T47D (cell line): Measurements from ENCODE around the gene TSSK3.
"Not testable (repeated sequence)": the region's sequence is repeated elsewhere in the genome, so short reads cannot be mapped to it uniquely, and the experiment has no call there.

ENCODE experiments used
- DNase-seq, 2 experiments: peaks; one replicate each; pipeline versions ENCODE4 v3.0.0 to v3.0.0-alpha.2; 2011 to 2012; ENCODE audit warnings: low read depth in 1 of 2, low spot score in 1 of 2
- JUND ChIP-seq: IDR thresholded peaks from 2 replicates; pipeline ENCODE4 v1.6.1; 2012; ENCODE audit warnings: low read depth
- in situ Hi-C: cut with HindIII; loops from 2 replicates; pipeline ENCODE4 v1.10.0; 2016; ENCODE audit warnings: low sequenced_read_pairs, low pct_unique_long_range_greater_than_20kb

Gene TSSK3

DNA sequence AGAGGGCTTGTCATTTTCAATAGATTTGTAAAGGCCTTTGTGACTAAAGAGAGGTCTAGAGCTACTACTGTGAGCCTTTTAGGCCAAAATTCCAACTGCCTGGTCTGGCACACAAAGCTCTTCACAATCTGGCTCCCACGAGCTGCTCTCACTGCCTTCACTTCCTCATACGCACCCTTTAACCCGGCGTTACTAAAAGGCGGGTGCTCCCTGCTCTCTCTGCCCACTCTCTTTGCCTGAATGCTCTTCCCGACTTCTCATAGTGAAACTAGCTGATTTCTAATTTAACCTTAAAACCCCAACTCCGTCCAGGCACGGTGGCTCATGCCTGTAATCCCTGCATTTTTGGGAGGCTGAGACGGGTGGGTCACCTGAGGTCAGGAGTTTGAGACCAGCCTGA, 17.7 kb downstream of the TSSK3 start:
- no peak for TF ChIP-seq JUND
- in situ Hi-C loops, result no loop called here
- DNase-seq, result no peak

DNA sequence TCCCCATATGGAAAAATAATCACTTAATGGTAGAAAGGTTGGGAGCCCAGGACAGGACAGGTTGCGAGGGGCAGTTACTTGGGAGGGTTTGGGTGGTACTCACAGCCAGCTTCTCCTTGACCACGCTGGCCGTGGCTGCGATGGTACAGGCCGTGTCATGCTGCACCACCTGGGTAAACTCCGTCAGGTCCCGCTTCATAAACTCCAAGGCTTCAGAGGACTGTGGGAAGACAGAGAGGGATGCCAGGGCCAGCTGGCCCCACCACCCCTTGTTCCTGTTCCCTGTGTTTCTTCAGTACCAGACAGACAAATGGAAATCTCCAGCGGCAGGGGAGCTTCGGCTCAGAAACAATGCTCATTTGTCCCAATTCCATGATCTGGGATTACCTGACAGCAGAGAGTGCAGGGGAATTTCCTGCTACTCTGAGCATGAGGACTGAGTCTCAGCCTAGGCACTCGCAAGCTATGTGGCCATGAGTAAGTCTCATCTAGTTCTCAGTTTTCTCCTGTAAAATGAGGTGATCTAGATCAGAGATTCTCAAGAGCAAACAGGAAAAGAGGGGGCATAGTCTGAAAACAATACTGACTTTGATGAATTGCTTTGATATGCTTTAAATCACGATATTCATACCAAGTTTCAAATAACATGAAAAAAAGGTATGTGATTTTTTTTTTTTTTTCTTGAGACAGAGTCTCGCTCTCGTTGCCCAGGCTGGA, 24.5 kb downstream of the TSSK3 start:
- TF ChIP-seq JUND, result no peak
- DNase-seq, result no peak
- in situ Hi-C loops, result no loop called here

DNA sequence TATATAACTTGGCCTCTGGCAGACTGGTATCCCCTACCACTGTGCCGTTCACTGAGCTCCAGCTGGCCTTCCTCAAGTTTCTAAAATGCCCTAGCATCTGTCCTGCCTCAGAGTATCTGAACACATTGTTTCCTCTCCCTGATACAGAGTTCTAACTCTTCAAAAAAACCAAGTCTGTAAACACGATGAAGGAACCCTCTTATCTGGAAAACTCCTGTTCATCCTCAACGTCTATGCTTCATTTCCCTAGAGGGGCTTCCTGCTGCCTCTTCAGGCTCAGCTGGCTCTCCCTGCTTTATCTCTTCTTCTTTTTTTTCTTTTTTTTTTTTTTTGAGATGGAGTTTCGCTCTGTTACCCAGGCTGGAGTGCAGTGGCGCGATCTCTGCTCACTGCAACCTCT, 26.3 kb downstream of the TSSK3 start:
- in situ Hi-C loops, result no loop called here
- DNase-seq, result no peak
- no peak for TF ChIP-seq JUND

DNA sequence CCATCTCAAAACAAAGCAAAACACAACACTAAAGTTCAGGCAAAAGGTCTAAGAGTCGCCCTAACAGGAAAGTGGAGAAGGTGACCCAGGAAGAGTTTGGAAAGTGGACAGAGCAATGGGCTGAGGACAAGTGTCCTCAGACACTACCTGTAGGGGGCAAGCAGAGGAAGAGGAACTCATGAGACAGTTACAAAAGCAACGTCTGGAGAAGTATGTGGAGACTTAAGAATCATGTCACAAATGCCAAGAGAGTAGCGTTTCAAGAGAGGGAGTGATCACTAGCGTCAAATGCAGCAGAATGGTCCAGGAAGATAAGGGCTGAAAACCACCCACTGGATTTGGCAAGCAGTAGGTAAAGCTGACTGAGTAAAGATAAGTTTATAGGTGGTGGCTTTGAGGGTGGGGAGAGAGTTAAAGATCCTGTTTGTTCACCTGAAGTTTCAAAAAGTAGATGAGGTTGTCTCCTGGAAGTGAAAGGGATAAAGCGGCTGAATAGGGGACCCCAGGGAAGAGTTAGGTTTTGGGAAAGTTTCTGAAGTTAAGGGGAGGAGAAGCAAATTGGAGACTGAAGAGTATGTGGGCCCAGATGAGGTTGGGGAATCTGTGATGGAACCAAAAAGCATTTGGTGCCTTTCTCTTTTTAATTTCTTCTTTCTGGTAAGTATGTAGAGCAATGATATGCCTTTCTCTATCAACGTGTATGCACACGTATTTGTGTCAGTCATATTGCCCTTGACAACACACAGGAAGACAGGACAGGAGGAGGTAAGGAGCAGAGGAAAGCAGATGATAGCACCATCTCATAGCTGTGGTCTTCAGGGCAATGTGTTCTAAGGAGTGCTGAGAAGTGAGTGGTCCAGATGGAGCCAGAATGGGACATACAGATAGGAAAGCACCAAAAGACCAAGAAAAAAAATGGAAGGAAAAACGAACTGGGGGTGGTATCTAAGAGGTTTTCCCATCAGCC, 28.8 kb downstream of the TSSK3 start:
- no peak for TF ChIP-seq JUND
- DNase-seq, result no peak
- in situ Hi-C loops, result no loop called here

DNA sequence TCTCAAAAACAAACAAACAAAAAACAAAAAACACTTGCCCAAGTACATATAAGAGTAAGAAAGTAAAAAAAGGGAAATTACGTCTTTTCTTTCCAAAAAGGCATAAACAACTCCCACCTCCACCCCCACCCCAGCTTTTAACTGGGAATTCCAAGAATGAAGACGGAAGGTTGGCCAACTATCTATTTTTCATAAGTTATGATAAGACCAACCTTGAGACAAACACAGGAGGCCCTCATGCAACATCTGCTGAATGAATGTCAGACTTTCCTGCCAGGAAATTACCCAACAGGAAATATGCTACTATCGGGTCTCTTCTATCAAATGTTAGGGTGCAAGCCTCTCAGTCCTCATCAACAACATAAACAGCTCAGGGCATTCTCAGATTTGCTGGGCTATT, 30.0 kb downstream of the TSSK3 start:
- no peak for TF ChIP-seq JUND
- in situ Hi-C loops, result no loop called here
- no peak for DNase-seq

DNA sequence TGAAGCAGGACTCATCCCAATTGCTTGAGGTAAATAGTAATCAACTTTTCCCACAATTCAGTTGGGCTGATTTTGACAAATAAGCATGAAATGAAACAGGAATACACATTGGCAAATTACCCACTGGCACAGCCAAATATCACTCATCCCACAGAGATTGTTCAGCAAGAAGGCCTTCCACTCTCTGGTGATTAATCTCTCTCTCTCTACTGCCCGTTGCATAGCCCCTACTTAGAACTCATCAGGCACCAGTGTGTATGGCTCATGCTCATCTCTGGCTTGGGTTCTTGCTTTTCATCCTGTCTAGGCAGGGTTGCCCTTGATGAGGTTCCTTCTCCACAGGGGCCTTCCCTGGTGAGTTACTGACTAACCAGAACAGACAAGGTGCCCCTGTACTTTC, 30.8 kb downstream of the TSSK3 start:
- TF ChIP-seq JUND, result no peak
- no peak for DNase-seq
- in situ Hi-C loops, result no loop called here

DNA sequence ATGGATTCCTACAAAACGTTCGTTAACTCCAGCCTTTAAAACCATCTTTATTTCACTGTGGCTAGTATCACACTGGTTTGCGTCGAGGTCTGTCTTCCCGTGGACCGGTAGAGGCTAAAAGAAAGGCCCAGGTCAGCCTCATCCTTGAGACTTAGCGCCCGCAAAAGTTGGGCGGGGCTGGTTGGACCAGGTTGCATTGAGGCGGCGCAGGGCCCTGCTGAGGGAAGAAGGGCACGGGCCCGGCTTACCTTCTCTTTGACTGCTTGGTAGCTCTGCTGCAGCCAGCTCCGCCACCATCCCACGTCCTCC, 31.4 kb downstream of the TSSK3 start:
- in situ Hi-C loops, result no loop called here
- no peak for TF ChIP-seq JUND
- DNase-seq, result peak; percentile 4 to 51

DNA sequence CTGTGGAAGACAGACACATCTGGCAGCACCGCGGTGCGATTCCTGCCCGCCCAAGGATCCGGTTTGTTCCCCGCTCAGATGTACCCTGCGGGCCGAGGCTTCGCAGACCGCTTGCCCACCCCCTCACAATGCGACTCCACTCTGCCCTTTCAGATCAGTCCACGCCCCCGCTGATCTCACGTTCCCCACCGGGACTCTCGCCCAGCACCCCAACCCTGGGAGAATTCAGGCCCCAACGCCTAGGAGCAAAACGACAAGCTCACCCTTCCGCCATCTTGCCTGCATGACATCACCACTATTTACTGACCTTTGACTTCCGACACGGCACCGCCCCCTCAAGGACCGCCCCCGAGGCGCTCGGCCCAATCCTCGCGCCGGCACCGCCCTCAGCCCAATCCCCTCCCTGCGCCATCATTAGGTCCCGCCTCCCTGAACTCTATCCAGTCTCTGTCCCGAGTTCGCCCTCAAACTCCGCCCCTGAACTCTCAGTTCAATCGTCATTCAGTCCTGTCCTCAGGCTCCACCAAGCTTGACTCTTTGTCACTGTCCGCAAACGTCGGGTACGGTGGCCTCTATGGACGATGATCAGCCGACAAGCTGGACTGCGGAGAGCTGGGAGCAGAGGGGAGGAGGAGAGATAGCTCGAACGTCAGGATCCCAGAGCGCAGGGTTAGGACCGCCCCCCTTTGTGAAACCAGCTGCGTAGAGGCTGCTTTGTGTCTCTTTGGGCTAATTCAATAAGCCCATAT, 32.0 kb downstream of the TSSK3 start, which contains the start of gene BSDC1:
TSS of gene BSDC1 (minus strand) at position 301 of the 749 bp plus-strand sequence. CDS start at position 274, 27 bp downstream.
- in situ Hi-C loops, result no loop called here
- 0 out of 2 replicates have a peak, but pooled peaks have one; percentile 34 for TF ChIP-seq JUND
- peak; percentile 86 to 97 for DNase-seq

DNA sequence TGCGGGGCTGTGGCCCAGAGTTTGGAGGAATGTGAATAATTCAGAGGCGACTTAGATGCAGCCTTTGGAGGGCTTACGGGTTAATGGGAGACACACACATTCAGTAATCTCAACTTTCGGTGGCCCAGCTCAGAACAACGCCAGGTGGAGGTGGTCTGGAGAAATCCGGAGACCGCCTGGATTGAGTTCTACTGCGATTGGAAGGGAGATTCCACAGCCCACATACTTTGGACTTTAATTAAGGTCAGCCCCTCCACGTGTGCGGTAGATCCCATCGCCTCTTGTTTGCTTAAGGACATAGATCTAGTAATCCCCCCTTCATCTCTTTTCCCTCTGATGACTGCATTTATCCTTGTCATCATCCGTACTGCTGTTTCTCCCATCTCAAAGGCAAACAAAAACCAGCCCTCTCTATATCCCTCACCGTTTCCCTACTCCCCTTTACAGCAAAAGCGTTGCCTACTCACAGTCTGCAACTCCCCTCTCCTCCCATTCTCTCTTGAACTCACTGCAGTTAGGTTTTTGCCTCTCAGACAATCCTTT, 32.6 kb downstream of the TSSK3 start:
- no peak for TF ChIP-seq JUND
- in situ Hi-C loops, result no loop called here
- no peak for DNase-seq

DNA sequence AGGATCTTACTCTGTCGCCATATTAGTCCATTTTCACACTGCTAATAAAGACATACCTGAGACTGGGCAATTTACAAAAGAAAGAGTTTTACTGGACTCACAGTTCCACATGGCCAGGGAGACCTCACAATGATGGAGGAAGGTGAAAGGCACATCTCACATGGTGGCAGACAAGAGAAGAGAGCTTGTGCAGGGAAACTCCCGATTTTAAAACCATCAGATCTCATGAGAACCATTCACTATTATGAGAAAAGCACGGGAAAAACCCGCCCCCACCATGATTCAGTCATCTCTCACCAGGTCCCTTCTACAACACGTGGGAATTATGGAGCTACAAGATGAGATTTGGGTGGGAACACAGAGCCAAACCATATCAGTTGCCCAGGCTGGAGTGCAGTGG, 34.2 kb downstream of the TSSK3 start:
- DNase-seq, in situ Hi-C loops: not testable (repeated sequence)

DNA sequence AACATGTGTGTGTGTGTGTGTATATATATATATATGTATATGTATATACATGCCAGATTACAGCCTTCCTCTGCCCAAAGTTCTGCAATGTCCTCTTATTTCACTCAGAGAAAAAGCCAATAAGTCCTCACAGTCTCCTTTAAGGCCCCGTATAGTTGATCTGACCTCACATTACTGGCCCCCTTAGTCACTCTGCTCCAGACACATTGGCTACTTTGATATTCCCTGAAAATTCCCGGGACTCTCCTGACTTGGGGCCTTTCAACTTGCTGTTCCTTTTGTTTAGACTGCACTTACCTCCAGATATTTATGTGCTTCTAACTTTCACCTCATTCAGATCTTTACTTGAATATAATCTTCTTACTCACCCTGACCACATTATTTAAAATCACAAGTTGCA, 36.1 kb downstream of the TSSK3 start:
- DNase-seq, result no peak
- TF ChIP-seq JUND, result no peak
- in situ Hi-C loops, result no loop called here

DNA sequence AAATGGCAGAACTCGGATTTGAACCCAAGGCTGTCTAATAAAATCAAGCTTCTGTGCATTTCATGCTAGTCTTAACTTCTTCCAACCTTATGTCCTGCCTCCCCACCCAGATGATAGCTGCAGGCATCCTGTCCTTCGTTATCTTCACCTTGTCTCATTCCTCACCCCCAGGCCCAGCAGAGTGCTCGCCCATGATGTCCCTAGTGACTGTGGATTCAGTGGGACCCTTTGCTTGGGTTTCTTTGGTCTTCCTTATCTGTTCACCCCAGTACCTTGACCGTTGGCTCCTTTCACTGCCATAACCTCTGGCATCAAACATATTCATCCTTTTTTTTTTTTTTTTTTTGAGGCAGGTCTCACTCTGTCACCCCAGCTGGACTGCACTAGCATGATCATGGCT, 37.5 kb downstream of the TSSK3 start:
- TF ChIP-seq JUND, result no peak
- in situ Hi-C loops, result no loop called here

More for the DNA sequence above, 37.5 kb downstream of the TSSK3 start:
- DNase-seq, result no peak
